Measurements from ENCODE around the gene GALNT10. TPM values are rescaled to one million over a fixed set of nuclear protein-coding genes. Genes with fewer than 3 reads are reported as not detected.

The GALNT10 gene
- total RNA-seq, 1 donor from 2014 or later = 10.2 TPM

GRCh38 chr5:154230526-154230925, 40.0 kb downstream of the GALNT10 start:
- Mint-ChIP-seq H3K36me3 (peaks cover 19% of the 10 kb centered on the region), H3K27ac (peak overlapping the region; percentile 16), H3K27me3 (ENCODE audit: insufficient read depth, low read depth) (no peaks in the 10 kb centered on the region), H3K4me1 (peaks cover 20% of the 10 kb centered on the region), H3K9me3 (peaks cover 17% of the 10 kb centered on the region), H3K4me3 (no peak overlapping the region)
- no peaks in the 10 kb centered on the region for H3F3A ChIP-seq (ENCODE audit: low read depth)
- no peak overlapping the region for H3K27ac ChIP-seq
- H3K79me2 ChIP-seq (ENCODE audit: low read depth) = no peaks in the 10 kb centered on the region
- no peaks in the 10 kb centered on the region for H3K4me1 ChIP-seq
- no peak overlapping the region for H2AFZ ChIP-seq (replicated peaks)
- no peak for TF ChIP-seq EZH2 (IDR thresholded peaks at IDR 0.05)
- TF ChIP-seq EZH2phosphoT487 (IDR thresholded peaks at IDR 0.05) = no peak
- TF ChIP-seq CTCF (IDR thresholded peaks at IDR 0.05) = no peak
- peak; percentile 25 for DNase-seq (ENCODE audit: low spot score)
- no peaks in the 10 kb centered on the region for H3K36me3 ChIP-seq
- H3K27me3 ChIP-seq = no peaks in the 10 kb centered on the region
- H4K20me1 ChIP-seq (ENCODE audit: low read depth) = no peaks in the 10 kb centered on the region
- no peak overlapping the region for H3K4me3 ChIP-seq
- no peak overlapping the region for H3K4me2 ChIP-seq
- no peak overlapping the region for H3K9ac ChIP-seq
- H3K9me3 ChIP-seq (ENCODE audit: low read depth) = no peaks in the 10 kb centered on the region

- Mint-ChIP-seq H3K4me3 (no peak overlapping the region), H3K9me3 (no peaks in the 10 kb centered on the region), H3K36me3 (no peaks in the 10 kb centered on the region), H3K27me3 (ENCODE audit: insufficient read depth, low read depth) (no peaks in the 10 kb centered on the region), H3K27ac (no peak overlapping the region), H3K4me1 (peaks cover 55% of the 10 kb centered on the region)
- Histone ChIP-seq H2AFZ (replicated peaks) (no peak overlapping the region), H3F3A (ENCODE audit: low read depth) (no peaks in the 10 kb centered on the region), H3K4me1 (peaks cover 8% of the 10 kb centered on the region), H3K27me3 (no peaks in the 10 kb centered on the region), H3K79me2 (ENCODE audit: low read depth) (no peaks in the 10 kb centered on the region), H3K9ac (no peak overlapping the region), H3K4me3 (no peak overlapping the region), H3K27ac (no peak overlapping the region), H3K9me3 (ENCODE audit: low read depth) (no peaks in the 10 kb centered on the region), H3K4me2 (no peak overlapping the region), H4K20me1 (ENCODE audit: low read depth) (peaks cover 4% of the 10 kb centered on the region), H3K36me3 (no peaks in the 10 kb centered on the region)
- TF ChIP-seq CTCF (IDR thresholded peaks at IDR 0.05) (no peak), EZH2phosphoT487 (IDR thresholded peaks at IDR 0.05) (no peak), EZH2 (IDR thresholded peaks at IDR 0.05) (no peak)
- DNase-seq (ENCODE audit: low spot score) = no peak
Measured at GRCh38 chr5:154234551-154234950, 44.0 kb downstream of the GALNT10 start.

DNA sequence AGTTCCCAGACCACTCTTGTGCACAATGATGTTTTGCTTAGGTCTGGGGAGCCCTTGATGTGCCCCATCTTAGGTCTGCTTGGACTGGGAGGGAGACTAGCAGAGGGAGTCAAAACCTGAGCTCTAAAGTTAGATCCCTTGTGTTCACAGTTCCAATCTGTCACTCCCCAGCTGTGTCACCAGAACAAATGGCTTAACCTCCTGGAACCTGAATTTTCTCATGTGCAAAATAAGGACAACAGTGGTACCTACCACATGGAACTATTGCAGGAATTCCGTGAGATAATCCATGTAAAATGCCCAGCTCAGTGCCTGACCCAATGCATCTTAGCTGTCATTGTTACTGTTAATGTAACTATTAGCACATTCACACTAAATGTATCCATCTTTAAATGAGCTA, 45.5 kb downstream of the GALNT10 start:
- Histone ChIP-seq H3F3A (ENCODE audit: low read depth) (no peaks in the 10 kb centered on the region), H3K9ac (no peak overlapping the region), H3K27ac (no peak overlapping the region), H3K4me2 (no peak overlapping the region), H3K4me3 (no peak overlapping the region), H3K79me2 (ENCODE audit: low read depth) (no peaks in the 10 kb centered on the region), H2AFZ (replicated peaks) (no peak overlapping the region), H3K9me3 (ENCODE audit: low read depth) (no peaks in the 10 kb centered on the region), H3K4me1 (peaks cover 18% of the 10 kb centered on the region), H3K27me3 (no peaks in the 10 kb centered on the region), H3K36me3 (no peaks in the 10 kb centered on the region), H4K20me1 (ENCODE audit: low read depth) (peaks cover 4% of the 10 kb centered on the region)
- DNase-seq (ENCODE audit: low spot score) = no peak
- peaks cover 59% of the 10 kb centered on the region for H3K4me1 Mint-ChIP-seq
- no peaks in the 10 kb centered on the region for H3K36me3 Mint-ChIP-seq
- no peak overlapping the region for H3K4me3 Mint-ChIP-seq
- TF ChIP-seq CTCF (IDR thresholded peaks at IDR 0.05) = no peak
- TF ChIP-seq EZH2 (IDR thresholded peaks at IDR 0.05) = no peak
- no peak for TF ChIP-seq EZH2phosphoT487 (IDR thresholded peaks at IDR 0.05)
- no peak overlapping the region for H3K27ac Mint-ChIP-seq
- H3K9me3 Mint-ChIP-seq = no peaks in the 10 kb centered on the region
- H3K27me3 Mint-ChIP-seq (ENCODE audit: insufficient read depth, low read depth) = no peaks in the 10 kb centered on the region
